Lung microvascular endothelial cell (primary cell): ENCODE data around the gene PPCS. TPM values are rescaled to one million over a fixed set of nuclear protein-coding genes. Genes with fewer than 3 reads are reported as not detected.
A peak's percentile ranks its signal among the peaks of the same experiment; 100 is the strongest.
"Not testable (repeated sequence)": the region's sequence is repeated elsewhere in the genome, so short reads cannot be mapped to it uniquely, and the experiment has no call there.

Source experiments
- DNase-seq, 2 donors: peaks; one replicate each; pipeline versions ENCODE4 v3.0.0 to v3.0.0-alpha.2; 2010; ENCODE audit warnings: low read depth in 2 of 2
- total RNA-seq: library from RNA; depleted of rRNA; stranded (reverse); fragments of >200 nt; gene quantifications from 2 replicates; pipeline ENCODE4 v1.2.1, GENCODE V29; 2014

PPCS gene
- total RNA-seq, 1 donor from 2014 or later: 27.8 TPM

DNA sequence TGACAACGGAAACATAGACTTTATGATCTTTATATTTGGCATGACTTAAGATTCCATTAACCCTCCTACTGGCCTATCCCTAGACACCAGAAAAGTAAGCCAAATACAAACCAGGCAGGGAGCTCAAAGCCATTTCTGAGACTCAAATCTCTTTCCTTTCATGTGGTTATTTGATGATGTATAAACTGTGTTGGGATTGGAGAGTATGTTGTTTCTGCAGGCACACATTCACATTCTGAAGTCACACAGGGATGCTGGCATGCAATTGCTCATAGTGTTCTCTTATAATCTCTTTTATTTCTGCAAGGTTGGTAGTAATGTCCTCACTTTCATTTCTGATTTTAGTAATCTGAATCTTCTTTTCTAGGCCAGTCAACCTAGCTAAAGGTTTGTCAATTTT, 6.3 kb upstream of the PPCS start:
- no peak for DNase-seq

DNA sequence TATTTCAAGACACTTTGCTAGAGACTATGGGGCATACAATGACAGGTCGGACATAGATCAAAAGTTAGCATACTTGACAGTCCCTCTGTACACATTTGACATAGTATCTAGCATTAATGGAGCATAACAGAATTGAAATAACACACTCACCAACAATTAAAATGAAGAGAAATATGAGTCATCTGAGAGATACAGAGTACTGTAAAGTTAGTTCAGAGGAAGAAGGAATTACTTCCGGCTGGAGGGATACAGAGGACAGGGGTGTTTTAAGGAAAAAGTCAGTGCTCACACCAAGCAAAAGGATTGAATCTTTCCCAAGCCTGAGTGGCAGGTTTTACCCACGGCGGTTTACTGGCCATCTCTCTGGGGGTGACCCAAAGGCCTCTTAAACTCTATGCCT, 3.0 kb upstream of the PPCS start:
- DNase-seq: no peak

DNA sequence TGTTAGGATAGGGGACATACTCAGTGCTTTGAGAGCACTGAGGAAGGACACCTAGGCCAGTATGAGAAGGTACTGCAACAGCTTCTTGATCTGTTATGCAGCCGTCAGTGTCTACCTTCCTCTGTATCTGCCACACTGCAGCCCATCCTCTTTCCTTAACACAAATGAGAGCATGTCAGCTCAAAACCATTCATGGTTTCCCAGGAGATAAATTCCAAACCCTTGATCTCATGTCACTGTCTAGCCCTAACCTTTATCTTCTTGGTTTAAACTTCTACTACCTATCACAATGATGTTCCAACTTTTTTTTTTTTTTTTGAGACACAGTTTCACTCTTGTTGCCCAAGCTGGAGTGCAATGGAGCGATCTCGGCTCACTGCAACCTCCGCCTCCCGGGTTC, 1.9 kb upstream of the PPCS start:
- DNase-seq: no peak

DNA sequence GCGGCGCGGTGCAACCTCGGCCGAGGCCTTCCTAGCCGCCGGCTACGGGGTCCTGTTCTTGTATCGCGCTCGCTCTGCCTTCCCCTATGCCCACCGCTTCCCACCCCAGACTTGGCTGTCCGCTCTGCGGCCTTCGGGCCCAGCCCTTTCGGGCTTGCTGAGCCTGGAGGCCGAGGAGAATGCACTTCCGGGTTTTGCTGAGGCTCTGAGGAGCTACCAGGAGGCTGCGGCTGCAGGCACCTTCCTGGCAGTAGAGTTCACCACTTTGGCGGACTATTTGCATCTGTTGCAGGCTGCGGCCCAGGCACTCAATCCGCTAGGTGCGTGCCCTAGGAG, 379 bp downstream of the PPCS start:
- peak in 1 of 2 donors; percentile 69 for DNase-seq

DNA sequence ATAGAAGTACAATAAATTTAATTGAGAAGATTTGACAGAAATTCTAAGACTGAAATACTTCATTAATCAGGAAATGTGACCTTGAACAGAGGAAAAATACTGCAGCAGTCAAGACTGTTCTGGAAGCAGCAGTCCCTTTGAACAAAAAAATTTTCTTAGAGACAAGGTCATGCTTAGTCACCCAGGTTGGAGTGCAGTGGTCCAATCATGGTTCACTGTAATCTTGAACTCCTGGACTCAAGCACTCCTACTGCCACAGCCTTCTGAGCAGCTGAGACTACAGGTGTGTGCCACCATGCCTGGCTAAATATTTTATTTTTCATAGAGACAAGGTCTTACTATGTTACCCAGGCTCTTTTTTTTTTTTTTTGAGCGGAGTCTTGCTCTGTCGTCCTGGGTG, 4.9 kb downstream of the PPCS start:
- no peak for DNase-seq

DNA sequence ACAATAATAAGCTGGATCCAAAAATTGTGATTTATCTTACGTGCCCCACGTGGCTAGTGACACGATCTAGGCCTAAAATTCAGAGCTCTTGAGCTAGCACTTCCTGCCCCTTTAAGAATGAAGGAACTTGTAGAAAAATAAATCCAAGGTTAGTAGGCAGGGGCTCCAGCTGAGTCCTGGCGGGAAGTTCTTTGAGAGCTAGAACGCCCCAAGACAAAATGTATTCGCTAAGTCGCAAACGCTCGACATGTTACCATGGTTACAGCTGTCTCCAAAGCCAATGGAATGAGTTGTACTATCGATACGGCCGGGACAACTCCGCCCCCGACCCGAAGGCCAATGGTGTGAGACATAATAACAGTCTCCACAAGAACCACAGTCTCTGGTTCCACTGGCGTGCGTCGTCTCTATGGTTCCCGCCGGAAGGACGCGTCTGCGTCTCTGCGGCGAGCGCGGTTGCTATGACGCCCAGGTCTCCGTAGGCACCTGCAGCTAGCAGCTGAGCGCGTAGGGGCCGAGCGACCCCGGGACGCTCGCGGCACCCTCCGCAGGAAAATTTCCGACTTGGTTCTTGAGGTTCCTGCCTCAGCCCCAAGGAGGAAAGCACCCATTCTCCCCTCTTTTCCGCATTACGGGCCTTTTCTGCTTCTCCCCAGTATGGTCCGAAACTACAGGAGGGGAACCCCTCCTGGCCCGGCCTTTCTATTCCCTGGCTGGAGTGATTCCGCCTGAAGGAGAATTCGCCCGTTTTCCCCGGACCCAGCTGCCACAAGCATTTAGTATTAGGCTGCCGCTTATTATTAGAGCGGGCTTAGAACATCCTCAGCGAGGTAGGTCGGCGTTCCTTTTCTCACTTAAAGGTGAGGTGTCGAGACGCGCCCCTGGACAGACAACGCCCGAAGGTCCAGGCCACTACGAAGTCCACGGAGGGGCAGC, 6.8 kb downstream of the PPCS start, which contains the start of gene CCDC30:
Gene CCDC30 (plus strand): TSS at position 459 of the 936 bp plus-strand sequence. CDS start 17,266 bp downstream, outside the sequence.
- peak; percentile 97 to 98 for DNase-seq

DNA sequence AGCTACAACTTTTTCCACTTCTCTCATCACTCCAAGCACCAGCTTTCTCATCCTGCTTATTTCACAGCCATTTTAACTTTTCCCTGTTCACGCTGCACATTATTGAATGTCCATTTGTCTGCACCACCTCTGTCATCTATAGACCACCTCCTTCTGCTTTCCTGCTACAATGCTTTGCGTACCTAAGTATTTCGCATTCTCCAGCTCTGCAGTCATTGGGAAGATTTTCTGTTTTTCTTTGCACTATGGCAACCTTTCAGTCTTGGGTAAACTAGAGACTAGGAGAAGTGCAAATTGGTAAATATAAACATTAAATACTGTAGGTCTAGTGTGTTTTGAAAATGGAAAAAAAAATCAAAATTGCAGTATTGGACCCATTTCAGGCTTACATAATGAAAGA, 7.6 kb downstream of the PPCS start:
- no peak for DNase-seq

DNA sequence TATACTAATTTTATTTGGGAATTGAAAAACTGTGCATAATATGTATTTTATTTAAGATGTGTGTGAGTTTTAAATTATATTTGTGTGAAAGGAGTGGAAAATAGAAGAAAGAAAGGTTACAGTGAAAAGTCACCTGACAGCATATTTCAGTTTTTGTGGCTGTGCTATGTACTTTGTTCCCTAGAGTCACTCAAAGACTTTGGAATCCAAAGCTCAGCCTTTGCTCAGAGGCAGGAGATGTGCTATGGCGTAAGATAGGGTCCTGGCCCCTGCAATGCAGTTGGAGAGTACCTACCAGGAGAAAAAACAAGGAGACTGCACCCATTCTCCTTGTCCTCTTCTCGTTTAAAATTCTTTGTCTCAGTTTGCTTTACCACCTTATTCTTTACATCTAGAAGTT, 9.7 kb downstream of the PPCS start:
- no peak for DNase-seq

DNA sequence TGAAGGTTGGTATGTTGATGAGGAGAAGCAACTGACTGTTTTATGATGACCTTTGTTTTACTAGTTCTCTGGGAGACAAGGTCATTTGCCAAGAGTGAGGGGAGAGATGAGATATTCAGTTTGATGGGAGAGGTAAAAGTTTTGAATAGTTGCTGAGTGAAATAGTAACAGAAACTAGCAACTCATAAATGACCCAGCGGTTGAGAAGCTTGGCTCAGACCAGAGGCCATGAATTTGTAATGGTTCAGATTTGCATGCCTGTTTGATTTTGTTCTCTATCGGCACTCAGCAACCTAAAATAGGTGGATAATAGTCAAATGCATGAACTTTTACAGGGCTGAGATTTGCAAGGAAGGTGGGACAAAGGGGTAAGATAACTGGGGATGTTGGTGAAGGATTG, 13.4 kb downstream of the PPCS start:
- DNase-seq: no peak

DNA sequence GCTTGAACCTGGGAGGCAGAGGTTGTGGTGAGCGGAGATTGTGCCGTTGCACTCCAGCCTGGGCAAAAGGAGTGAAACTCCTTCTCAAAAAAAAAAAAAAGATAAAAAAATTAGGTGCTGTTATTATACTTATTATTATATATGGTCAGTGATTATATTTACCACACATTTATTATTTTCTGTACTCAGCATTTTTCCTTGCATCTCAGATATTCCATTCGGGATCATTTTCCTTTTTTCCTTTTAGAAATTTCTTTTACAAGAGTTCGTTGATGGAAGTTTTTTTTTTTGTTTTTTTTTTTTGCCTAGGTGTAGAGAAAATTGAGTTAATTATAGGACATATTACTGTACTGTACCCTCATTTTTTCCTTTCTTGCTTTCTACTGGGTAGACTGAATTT, 20.3 kb downstream of the PPCS start:
- DNase-seq: no peak

DNA sequence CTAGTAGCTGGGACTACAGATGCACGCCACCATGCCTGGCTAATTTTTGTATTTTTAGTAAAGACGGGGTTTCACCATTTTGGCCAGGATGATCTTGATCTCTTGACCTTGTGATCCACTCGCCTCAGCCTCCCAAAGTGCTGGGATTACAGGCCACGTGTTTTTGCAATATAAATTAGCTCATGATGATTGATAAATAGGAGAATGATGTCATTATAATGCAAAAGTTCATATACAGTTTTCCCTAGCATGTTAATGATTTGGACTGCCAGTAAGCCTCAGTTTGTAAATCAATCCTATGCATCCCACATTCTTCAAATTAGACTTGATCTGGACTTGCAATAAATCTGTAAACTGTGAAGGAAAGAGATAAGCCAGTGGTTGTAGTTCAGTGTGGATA, 21.0 kb downstream of the PPCS start:
- not testable (repeated sequence) for DNase-seq

DNA sequence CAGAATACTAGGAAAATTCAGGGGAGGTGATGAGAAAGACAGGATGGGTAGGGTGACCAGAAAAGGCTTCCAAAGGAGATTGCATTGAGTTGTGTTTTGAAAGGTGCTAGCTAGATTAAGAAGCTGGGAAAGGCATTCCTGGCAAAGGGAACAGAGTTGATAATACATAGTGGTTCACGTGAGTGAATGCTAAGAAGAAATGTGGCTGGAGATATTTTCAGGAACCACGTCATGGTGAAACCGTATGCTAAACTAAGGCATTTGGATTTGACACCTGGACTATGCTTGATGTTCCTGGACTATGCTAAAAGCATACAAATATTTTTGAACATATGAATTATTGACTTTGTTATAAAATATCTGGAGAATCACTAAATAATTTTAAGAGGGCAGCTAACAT, 21.4 kb downstream of the PPCS start:
- DNase-seq: no peak

DNA sequence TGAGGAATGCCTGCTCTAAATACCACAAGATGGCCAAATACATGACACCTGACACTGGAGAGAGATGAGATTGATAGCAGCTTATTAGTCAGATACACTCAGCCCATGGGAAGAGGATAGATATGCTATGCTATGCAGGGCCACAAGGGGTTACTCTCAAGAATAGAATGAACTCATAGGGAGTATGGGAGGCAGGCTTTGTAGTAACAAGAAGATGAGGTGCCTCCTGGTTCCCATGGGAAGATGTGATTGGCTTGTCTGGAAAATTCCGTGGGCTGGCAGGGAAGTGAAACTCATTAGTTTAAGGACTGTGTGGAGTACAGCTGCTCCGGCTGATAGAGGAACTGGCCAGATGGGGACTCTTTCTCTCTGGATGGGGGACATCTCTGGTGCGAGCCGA, 23.3 kb downstream of the PPCS start:
- DNase-seq: no peak

DNA sequence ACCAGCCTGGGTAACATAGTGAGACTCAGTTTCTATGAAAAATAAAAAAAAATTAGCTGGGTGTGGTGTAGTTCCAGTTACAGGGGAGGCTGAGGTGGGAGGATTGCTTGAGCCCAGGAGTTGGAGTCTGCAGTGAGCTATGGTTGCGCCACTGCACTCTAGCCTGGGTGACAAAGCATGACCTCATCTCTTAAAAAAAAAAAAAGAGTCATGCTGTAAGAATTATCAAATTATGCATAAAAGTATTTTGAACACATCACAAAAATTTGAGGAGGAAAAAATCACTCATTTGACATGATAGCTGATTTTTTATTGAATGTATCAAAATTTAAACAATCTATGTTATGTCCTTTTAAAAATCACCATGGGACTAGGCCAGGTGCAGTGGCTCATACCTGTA, 24.6 kb downstream of the PPCS start:
- no peak for DNase-seq

DNA sequence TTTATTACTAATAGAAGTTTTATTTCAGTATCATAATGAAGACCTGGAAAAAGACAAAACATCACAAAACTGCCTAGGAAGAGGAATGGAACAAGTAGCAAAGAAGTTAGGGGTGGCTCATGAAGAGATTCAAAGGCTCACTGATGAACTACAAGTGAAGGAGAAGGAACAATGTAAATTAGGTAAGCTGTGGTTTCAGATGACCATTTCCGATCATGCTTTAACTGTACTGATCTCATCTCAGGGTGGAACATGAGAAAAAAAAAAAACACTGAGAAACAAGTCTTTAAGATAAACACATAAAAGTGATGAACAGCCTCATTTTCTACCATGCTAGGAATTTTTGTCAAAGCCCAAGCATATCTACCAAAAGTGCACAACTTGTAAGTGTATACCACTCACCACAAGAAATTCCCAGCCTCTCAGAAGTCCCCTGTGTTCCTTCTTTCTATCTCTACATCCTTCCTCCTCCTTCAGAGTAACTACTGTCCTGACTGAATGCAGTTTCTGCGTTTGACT, 26.4 kb downstream of the PPCS start:
- no peak for DNase-seq

DNA sequence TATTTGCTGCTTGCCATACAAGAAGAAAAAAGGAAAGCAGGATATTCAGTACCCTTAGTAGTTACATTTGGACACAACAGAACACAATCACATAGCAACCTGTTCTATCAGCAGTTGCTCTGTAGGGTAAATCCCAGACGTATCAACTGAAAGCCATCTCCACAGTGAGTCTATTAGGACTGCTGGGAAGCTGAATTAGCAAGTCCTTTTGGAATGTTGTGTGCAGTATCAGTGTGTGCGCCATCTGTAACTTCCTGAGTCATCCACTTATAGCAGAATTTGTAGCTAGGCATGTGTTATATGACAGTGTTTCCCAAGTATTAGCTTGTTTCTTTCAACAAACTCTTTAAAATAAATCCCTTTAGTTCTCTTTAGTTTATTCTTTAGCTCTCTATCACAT, 28.0 kb downstream of the PPCS start:
- peak; percentile 2 to 58 for DNase-seq

DNA sequence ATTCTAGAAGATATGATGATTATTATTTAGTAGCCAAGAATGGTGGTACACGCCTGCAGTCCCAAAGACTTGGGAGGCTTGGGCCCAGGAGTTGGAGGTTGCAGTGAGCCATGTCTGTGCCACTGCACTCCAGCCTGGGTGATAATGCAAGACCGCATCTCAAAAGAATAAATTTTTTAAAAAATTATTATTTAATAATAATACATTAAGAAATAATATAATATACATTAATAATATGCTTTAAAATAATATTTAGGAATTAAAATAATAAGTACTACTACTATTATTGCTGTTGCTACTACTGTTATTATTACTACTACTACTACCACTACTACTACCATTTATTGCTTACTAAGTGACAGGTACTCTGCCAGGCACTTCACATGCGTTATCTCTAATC, 33.9 kb downstream of the PPCS start:
- no peak for DNase-seq

DNA sequence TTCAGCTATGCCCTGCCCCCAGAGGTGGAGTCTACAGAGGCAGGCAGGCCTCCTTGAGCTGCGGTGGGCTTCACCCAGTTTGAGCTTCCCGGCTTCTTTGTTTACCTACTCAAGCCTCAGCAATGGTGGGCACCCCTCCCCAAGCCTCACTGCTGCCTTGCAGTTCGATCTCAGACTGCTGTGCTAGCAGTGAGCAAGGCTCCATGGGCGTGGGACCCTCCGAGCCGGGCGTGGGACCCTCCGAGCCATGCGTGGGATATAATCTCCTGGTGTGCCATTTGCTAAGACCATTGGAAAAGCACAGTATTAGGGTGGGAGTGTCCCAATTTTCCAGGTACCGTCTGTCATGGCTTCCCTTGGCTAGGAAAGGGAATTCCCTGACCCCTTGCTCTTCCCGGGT, 45.7 kb downstream of the PPCS start:
- DNase-seq: not testable (repeated sequence)

DNA sequence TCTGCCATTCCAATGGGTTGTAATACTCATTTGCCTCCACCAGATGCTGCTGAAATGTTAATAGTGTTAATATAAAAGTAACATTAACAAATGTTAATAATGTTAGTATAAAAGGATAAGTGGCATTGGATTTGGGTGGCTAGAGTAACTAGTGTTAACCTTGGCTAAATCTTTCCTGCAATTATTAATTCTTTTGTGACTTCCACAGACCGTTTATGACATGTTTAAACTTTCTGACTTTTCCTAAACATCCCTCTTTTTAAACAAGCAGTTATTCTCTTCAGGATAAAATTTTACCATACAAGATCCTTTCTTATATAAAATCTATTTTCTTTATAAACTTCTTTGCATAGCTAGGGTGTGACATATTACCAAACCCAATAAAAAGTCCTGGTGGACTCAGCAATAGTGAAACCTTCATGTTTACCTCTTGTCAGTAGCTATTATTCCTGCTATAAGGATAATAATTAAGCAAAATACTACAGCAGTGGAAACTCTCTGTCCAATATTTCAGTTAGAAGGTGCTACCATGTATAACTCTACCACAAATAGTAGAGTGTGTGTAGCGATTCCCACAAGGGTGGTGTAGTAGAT, 48.3 kb downstream of the PPCS start:
- no peak for DNase-seq

DNA sequence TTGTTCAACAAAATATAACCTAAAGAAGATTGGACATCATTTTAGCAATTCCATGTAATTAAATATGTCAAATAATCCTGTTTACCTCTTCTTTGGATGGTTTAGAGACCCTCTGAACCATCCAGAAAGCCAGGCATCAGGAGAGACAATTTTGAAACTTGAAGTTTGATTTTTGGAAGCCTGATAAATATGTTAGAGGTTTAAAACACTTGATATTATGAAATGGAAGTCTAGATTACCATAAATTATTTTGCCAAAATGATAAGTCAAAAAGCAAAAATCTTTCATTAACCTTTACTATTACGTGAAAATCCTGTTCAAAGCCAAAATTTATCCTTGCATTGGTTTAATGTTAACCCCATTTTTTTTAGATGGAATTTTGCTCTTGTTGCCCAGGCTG, 50.2 kb downstream of the PPCS start:
- no peak for DNase-seq
